GM12878 (cell line): ENCODE data around the gene NME7. TPM values are rescaled to one million over a fixed set of nuclear protein-coding genes. Genes with fewer than 3 reads are reported as not detected.

Experiments used
- ATAC-seq: fragments of 200-7000 bp; cut with Tn5 transposase; 3 replicates; pipeline ENCODE4 v1.9.1; 2020; ENCODE audit warnings: mild to moderate bottlenecking, moderate library complexity
- BruUV-seq: library from RNA; stranded (reverse); fragments of 400-500 nt; replicated peaks from 2 replicates; lab custom pipeline; 2021; lab: Mats Ljungman, UMichigan
- CTCF ChIA-PET: fragments of 300-600 bp; sonication (Branson Sonifier 250); formaldehyde crosslinking; extraction: SDS; loops from one replicate; lab custom pipeline; 2021; ENCODE audit warnings: inconsistent platforms; lab: Yijun Ruan, JAX
- POLR2A ChIA-PET: fragments of 350-600 bp; formaldehyde crosslinking; extraction: SDS; loops from one replicate; lab custom pipeline; 2021; ENCODE audit warnings: inconsistent platforms; lab: Charles Lee
- RAD21 ChIA-PET: fragments of 300-600 bp; sonication (Branson Sonifier 250); formaldehyde crosslinking; loops from one replicate; lab custom pipeline; 2023; ENCODE audit warnings: antibody characterized with exemption; ENCODE audit not compliant: unreplicated experiment; lab: Charles Lee
- SMC1A ChIA-PET: fragments of 300-600 bp; sonication (Branson Sonifier 250); formaldehyde crosslinking; loops from one replicate; lab custom pipeline; 2023; ENCODE audit not compliant: unreplicated experiment, uncharacterized antibody; lab: Charles Lee
- DNase-seq: peaks from one replicate; pipeline ENCODE4 v3.0.0-alpha.2; 2011; ENCODE audit warnings: low read depth, low spot score
- FAIRE-seq: peaks from 3 replicates; lab custom pipeline; 2011; peaks lifted over from hg19 to GRCh38; lab: Jason Lieb, UNC
- H2AFZ ChIP-seq: 2 replicates; pipeline ENCODE4 v1.6.0; 2011; ENCODE audit warnings: low read depth, low read length, control low read depth; ENCODE audit not compliant: control insufficient read depth
- H3K27ac ChIP-seq: 2 replicates; pipeline ENCODE4 v1.5.1; 2011; ENCODE audit warnings: control low read depth; ENCODE audit not compliant: control insufficient read depth, insufficient read depth
- H3K27me3 ChIP-seq, 2 experiments: replicated peaks in 1 of 2; 2 replicates each; pipeline versions ENCODE4 v1.6.0 to v1.6.1; 2011; ENCODE audit warnings: low read length in 1 of 2; ENCODE audit not compliant: control insufficient read depth in 2 of 2, insufficient read depth in 2 of 2
- H3K36me3 ChIP-seq, 2 experiments: 2 replicates each; pipeline ENCODE4 v1.5.1; 2011; ENCODE audit warnings: low read length in 1 of 2; ENCODE audit not compliant: control insufficient read depth in 2 of 2, insufficient read depth in 2 of 2
- H3K4me1 ChIP-seq: 2 replicates; pipeline ENCODE4 v1.6.1; 2011; ENCODE audit warnings: mild to moderate bottlenecking, low read length, moderate library complexity, mixed read lengths; ENCODE audit not compliant: control insufficient read depth, insufficient read depth
- H3K4me2 ChIP-seq: 2 replicates; pipeline ENCODE4 v1.6.0; 2011; ENCODE audit warnings: control low read depth; ENCODE audit not compliant: control insufficient read depth, insufficient read depth
- H3K4me3 ChIP-seq: fragments of 200-600 bp; sonication (generic); 2 replicates; pipeline ENCODE4 v1.5.1; 2016
- H3K79me2 ChIP-seq: 2 replicates; pipeline ENCODE4 v1.6.0; 2011; ENCODE audit warnings: low read length; ENCODE audit not compliant: control insufficient read depth, insufficient read depth
- H3K9ac ChIP-seq: 2 replicates; pipeline ENCODE4 v1.8.0; 2011; ENCODE audit warnings: low read length, control low read depth, mixed read lengths; ENCODE audit not compliant: control insufficient read depth, insufficient read depth
- H3K9me3 ChIP-seq: replicated peaks from 3 replicates; pipeline ENCODE4 v1.5.1; 2011; ENCODE audit warnings: mild to moderate bottlenecking, low read length; ENCODE audit not compliant: control insufficient read depth, insufficient read depth
- H4K20me1 ChIP-seq: 2 replicates; pipeline ENCODE4 v1.6.0; 2011; ENCODE audit not compliant: control insufficient read depth, insufficient read depth
- DPF2 ChIP-seq: fragments of 450-650 bp; IDR thresholded peaks from 2 replicates; pipeline ENCODE4 v1.6.1; 2017; ENCODE audit warnings: mild to moderate bottlenecking
- E2F8 ChIP-seq: fragments of 450-650 bp; IDR thresholded peaks from 2 replicates; pipeline ENCODE4 v1.6.1; 2018; ENCODE audit warnings: mild to moderate bottlenecking, low read depth, moderate library complexity; ENCODE audit not compliant: partially characterized antibody
- ESRRA ChIP-seq: IDR thresholded peaks from 2 replicates; pipeline ENCODE4 v1.6.1; 2012; ENCODE audit warnings: mild to moderate bottlenecking, low read length, improper control_type of control experiment
- GATAD2B ChIP-seq: fragments of 450-650 bp; conservative IDR thresholded peaks from 2 replicates; pipeline ENCODE4 v1.6.1; 2017; ENCODE audit warnings: low read depth, mild to moderate bottlenecking, moderate library complexity
- KDM1A ChIP-seq: fragments of 200-600 bp; sonication (generic); IDR thresholded peaks from 2 replicates; pipeline ENCODE4 v1.6.1; 2016; ENCODE audit warnings: borderline replicate concordance
- MYB ChIP-seq: fragments of 150-350 bp; IDR thresholded peaks from 2 replicates; pipeline ENCODE4 v1.6.1; 2014; ENCODE audit warnings: mild to moderate bottlenecking, low read depth, low read length, borderline replicate concordance
- NR2C1 ChIP-seq: fragments of 450-650 bp; IDR thresholded peaks from 2 replicates; pipeline ENCODE4 v1.6.1; 2017; ENCODE audit warnings: antibody characterized with exemption, mild to moderate bottlenecking, moderate library complexity
- NRF1 ChIP-seq: conservative IDR thresholded peaks from 2 replicates; pipeline ENCODE4 v1.6.1; 2011; ENCODE audit warnings: mild to moderate bottlenecking, low read depth, low read length, improper control_type of control experiment
- PAX5 ChIP-seq: IDR thresholded peaks from 2 replicates; pipeline ENCODE4 v1.6.1; 2011; ENCODE audit warnings: low read depth, low read length, borderline replicate concordance
- TARDBP ChIP-seq: IDR thresholded peaks from 2 replicates; pipeline ENCODE4 v1.6.1; 2016; ENCODE audit warnings: borderline replicate concordance
- in situ Hi-C: fragments of 300-500 bp; cut with MboI; formaldehyde crosslinking; loops from 9 replicates; pipeline ENCODE4 v1.14.3; 2018; ENCODE audit warnings: mixed read lengths
- intact Hi-C: fragments of 100-400 bp; cut with micrococcal nuclease; formaldehyde crosslinking; loops from one replicate; pipeline ENCODE4 v1.14.2; 2022; ENCODE audit not compliant: unreplicated experiment
- polyA plus RNA-seq, 11 experiments: library from polyadenylated mRNA; depleted of rRNA in 4 of 11; unstranded in 6 of 11; stranded (reverse) in 5 of 11; fragments of >200 nt; fragmentation: Nextera tagmentation in 4 of 11; fragmentation: Illumina TruSeq in 1 of 11; extraction: Ambion mirVana in 4 of 11; extraction: Trizol in 1 of 11; gene quantifications; 1 replicate in 1 of 11; 2 replicates in 10 of 11; pipeline versions ENCODE4 v1.2.1 to v1.2.3, GENCODE V29; 2011 to 2016; ENCODE audit warnings: inconsistent platforms in 2 of 11, missing spikeins in 2 of 11, low read depth in 1 of 11
- total RNA-seq, 4 experiments: library from RNA; depleted of rRNA in 3 of 4; stranded (reverse); fragments of >200 nt in 3 of 4; fragmentation: Illumina TruSeq in 1 of 4; extraction: Trizol in 1 of 4; gene quantifications; 2 replicates each; pipeline versions ENCODE4 v1.2.1 to v1.2.3, GENCODE V29; 2013 to 2021
- TF ChIP-seq, protein P1 (sequence below): fragments of 450-650 bp; IDR thresholded peaks from 2 replicates; pipeline ENCODE4 v1.6.1; 2014; ENCODE audit warnings: mild to moderate bottlenecking
- TF ChIP-seq, protein P2 (sequence below): fragments of 450-650 bp; IDR thresholded peaks from 2 replicates; pipeline ENCODE4 v1.6.1; 2017; ENCODE audit warnings: mild to moderate bottlenecking, moderate library complexity
- TF ChIP-seq, protein P3 (sequence below): IDR thresholded peaks from 2 replicates; pipeline ENCODE4 v1.6.1; 2012; ENCODE audit warnings: improper control_type of control experiment, low read depth, low read length; ENCODE audit not compliant: insufficient replicate concordance

NME7 gene
- total and polyA plus RNA-seq, 10 of the 15 experiments (the other 5 are each of a cell fraction or from before 2014, with no cell fraction given): 1.5 to 15.6 (median 7.2) TPM

DNA sequence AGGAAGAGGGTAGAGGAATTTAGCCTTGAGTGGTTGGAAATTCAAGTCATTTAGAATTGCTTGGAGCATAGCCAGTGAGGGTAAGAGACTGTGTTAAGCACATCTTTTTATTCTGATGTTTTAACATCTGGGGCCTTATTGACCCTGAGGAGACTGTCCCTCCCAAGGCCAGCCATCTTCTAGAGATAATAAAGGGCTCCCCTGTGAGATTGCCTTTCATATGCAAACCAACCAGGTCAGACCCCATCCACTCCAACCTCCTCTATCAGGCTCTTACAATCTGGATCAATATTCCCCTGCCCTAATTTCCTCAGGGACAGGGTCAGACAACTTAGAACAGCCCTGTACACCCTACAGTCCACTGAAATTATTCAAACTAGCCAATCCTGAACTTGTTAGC lies 167.3 kb downstream of the NME7 start:
- no peak overlapping the region for H3K4me3 ChIP-seq
- H3K36me3 ChIP-seq: no peaks in the 10 kb centered on the region
- SMC1A ChIA-PET: no interaction called here
- ATAC-seq (no peak), FAIRE-seq (no peak), DNase-seq (no peak)
- POLR2A ChIA-PET: no interaction called here
- no peaks in the 10 kb centered on the region for H3K9me3 ChIP-seq
- RAD21 ChIA-PET: no interaction called here
- CTCF ChIA-PET: no interaction called here
- in situ Hi-C loops: no loop called here
- H3K79me2 ChIP-seq: no peaks in the 10 kb centered on the region
- no peaks in the 10 kb centered on the region; a peak in 1 of 4 replicates for H3K27me3 ChIP-seq
- intact Hi-C loops: no loop called here
- no peak overlapping the region for H3K27ac ChIP-seq
- H2AFZ ChIP-seq: no peak overlapping the region
- H3K9ac ChIP-seq: no peak overlapping the region
- H3K4me1 ChIP-seq: no peaks in the 10 kb centered on the region
- no peak overlapping the region for H3K4me2 ChIP-seq
- no TSS peak for BruUV-seq
- no peaks in the 10 kb centered on the region for H4K20me1 ChIP-seq
- TF ChIP-seq, protein P1, sequence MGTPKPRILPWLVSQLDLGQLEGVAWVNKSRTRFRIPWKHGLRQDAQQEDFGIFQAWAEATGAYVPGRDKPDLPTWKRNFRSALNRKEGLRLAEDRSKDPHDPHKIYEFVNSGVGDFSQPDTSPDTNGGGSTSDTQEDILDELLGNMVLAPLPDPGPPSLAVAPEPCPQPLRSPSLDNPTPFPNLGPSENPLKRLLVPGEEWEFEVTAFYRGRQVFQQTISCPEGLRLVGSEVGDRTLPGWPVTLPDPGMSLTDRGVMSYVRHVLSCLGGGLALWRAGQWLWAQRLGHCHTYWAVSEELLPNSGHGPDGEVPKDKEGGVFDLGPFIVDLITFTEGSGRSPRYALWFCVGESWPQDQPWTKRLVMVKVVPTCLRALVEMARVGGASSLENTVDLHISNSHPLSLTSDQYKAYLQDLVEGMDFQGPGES: no peak
- TF ChIP-seq KDM1A (no peak), DPF2 (no peak), GATAD2B (no peak), MYB (no peak), PAX5 (no peak), E2F8 (no peak), NRF1 (no peak), ESRRA (no peak), TARDBP (no peak), NR2C1 (no peak)
- TF ChIP-seq, protein P2, sequence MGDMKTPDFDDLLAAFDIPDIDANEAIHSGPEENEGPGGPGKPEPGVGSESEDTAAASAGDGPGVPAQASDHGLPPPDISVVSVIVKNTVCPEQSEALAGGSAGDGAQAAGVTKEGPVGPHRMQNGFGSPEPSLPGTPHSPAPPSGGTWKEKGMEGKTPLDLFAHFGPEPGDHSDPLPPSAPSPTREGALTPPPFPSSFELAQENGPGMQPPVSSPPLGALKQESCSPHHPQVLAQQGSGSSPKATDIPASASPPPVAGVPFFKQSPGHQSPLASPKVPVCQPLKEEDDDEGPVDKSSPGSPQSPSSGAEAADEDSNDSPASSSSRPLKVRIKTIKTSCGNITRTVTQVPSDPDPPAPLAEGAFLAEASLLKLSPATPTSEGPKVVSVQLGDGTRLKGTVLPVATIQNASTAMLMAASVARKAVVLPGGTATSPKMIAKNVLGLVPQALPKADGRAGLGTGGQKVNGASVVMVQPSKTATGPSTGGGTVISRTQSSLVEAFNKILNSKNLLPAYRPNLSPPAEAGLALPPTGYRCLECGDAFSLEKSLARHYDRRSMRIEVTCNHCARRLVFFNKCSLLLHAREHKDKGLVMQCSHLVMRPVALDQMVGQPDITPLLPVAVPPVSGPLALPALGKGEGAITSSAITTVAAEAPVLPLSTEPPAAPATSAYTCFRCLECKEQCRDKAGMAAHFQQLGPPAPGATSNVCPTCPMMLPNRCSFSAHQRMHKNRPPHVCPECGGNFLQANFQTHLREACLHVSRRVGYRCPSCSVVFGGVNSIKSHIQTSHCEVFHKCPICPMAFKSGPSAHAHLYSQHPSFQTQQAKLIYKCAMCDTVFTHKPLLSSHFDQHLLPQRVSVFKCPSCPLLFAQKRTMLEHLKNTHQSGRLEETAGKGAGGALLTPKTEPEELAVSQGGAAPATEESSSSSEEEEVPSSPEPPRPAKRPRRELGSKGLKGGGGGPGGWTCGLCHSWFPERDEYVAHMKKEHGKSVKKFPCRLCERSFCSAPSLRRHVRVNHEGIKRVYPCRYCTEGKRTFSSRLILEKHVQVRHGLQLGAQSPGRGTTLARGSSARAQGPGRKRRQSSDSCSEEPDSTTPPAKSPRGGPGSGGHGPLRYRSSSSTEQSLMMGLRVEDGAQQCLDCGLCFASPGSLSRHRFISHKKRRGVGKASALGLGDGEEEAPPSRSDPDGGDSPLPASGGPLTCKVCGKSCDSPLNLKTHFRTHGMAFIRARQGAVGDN: no peak
- TF ChIP-seq, protein P3, sequence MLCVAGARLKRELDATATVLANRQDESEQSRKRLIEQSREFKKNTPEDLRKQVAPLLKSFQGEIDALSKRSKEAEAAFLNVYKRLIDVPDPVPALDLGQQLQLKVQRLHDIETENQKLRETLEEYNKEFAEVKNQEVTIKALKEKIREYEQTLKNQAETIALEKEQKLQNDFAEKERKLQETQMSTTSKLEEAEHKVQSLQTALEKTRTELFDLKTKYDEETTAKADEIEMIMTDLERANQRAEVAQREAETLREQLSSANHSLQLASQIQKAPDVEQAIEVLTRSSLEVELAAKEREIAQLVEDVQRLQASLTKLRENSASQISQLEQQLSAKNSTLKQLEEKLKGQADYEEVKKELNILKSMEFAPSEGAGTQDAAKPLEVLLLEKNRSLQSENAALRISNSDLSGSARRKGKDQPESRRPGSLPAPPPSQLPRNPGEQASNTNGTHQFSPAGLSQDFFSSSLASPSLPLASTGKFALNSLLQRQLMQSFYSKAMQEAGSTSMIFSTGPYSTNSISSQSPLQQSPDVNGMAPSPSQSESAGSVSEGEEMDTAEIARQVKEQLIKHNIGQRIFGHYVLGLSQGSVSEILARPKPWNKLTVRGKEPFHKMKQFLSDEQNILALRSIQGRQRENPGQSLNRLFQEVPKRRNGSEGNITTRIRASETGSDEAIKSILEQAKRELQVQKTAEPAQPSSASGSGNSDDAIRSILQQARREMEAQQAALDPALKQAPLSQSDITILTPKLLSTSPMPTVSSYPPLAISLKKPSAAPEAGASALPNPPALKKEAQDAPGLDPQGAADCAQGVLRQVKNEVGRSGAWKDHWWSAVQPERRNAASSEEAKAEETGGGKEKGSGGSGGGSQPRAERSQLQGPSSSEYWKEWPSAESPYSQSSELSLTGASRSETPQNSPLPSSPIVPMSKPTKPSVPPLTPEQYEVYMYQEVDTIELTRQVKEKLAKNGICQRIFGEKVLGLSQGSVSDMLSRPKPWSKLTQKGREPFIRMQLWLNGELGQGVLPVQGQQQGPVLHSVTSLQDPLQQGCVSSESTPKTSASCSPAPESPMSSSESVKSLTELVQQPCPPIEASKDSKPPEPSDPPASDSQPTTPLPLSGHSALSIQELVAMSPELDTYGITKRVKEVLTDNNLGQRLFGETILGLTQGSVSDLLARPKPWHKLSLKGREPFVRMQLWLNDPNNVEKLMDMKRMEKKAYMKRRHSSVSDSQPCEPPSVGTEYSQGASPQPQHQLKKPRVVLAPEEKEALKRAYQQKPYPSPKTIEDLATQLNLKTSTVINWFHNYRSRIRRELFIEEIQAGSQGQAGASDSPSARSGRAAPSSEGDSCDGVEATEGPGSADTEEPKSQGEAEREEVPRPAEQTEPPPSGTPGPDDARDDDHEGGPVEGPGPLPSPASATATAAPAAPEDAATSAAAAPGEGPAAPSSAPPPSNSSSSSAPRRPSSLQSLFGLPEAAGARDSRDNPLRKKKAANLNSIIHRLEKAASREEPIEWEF: no peak
